ENCODE data around the gene ALK. TPM values are rescaled to one million over a fixed set of nuclear protein-coding genes. Genes with fewer than 3 reads are reported as not detected.

Gene ALK
- total RNA-seq, 2 experiments from 2014 or later: not detected

GRCh38 chr2:29599946-29600345 lies 321.4 kb downstream of the ALK start:
- no peak overlapping the region for H3K4me3 Mint-ChIP-seq
- no peaks in the 10 kb centered on the region for H3K36me3 Mint-ChIP-seq
- ATAC-seq (ENCODE audit: low read depth): no peak
- no peaks in the 10 kb centered on the region for H3K9me3 Mint-ChIP-seq
- POLR2A ChIA-PET: no interaction called here
- H3K27ac Mint-ChIP-seq: no peak overlapping the region
- DNase-seq: no peak
- no peaks in the 10 kb centered on the region for H3K27me3 Mint-ChIP-seq
- no peaks in the 10 kb centered on the region for H3K4me1 Mint-ChIP-seq

GRCh38 chr2:29598978-29599377 lies 322.4 kb downstream of the ALK start:
- H3K27ac Mint-ChIP-seq: no peak overlapping the region
- ATAC-seq (ENCODE audit: low read depth) (no peak), DNase-seq (no peak)
- H3K9me3 Mint-ChIP-seq: no peaks in the 10 kb centered on the region
- H3K4me1 Mint-ChIP-seq: no peaks in the 10 kb centered on the region
- H3K4me3 Mint-ChIP-seq: no peak overlapping the region
- POLR2A ChIA-PET: no interaction called here
- no peaks in the 10 kb centered on the region for H3K27me3 Mint-ChIP-seq
- H3K36me3 Mint-ChIP-seq: no peaks in the 10 kb centered on the region

DNA sequence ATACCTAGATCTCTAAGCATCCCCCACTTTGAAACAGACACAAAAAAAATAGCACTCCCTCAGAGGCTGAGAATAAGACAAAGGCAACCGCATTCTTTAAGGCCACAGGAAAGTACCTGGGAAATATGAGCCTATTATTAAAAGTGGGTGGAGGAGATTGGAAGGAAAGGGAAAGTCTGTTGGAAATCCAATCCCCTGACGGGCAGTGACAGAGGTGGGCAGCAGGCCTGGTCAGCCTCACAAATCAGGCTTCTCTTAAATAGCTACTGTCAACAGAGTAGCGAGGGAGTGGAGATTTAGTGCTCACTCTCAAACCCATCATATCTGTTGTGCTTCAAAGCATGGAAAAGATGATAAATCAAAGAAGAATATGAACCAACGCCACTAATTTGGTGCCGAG lies 324.4 kb downstream of the ALK start:
- POLR2A ChIA-PET: no interaction called here
- no peaks in the 10 kb centered on the region for H3K27me3 Mint-ChIP-seq
- H3K36me3 Mint-ChIP-seq: no peaks in the 10 kb centered on the region
- no peaks in the 10 kb centered on the region for H3K9me3 Mint-ChIP-seq
- ATAC-seq (ENCODE audit: low read depth) (no peak), DNase-seq (no peak)
- no peaks in the 10 kb centered on the region for H3K4me1 Mint-ChIP-seq
- no peak overlapping the region for H3K4me3 Mint-ChIP-seq
- no peak overlapping the region for H3K27ac Mint-ChIP-seq

DNA sequence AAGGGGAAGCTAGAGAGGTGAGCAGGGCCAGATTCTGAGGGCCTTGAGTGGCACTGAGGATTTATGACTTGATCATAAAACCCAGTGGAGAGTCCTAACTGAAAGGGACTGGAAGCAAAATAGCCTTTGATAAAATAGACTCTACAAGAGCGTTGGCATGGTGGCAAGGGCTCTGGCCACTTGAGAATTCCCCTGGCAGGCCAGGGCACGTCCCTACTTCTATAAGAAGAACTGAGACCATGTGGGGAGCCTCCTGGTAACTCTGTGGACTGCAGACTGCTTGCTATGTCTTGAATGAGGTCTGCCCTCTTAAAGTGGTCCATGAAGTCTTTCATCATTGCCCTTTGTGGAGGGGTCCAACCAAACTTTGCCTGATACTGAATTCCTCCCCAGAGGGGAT lies 324.8 kb downstream of the ALK start:
- POLR2A ChIA-PET: no interaction called here
- DNase-seq: no peak
- Mint-ChIP-seq H3K4me1 (no peaks in the 10 kb centered on the region), H3K9me3 (no peaks in the 10 kb centered on the region), H3K27me3 (no peaks in the 10 kb centered on the region), H3K36me3 (no peaks in the 10 kb centered on the region), H3K4me3 (no peak overlapping the region), H3K27ac (no peak overlapping the region)
- no peak for ATAC-seq (ENCODE audit: low read depth)

GRCh38 chr2:29591600-29591999 lies 329.8 kb downstream of the ALK start:
- ATAC-seq (ENCODE audit: low read depth): no peak
- Mint-ChIP-seq H3K4me3 (no peak overlapping the region), H3K36me3 (no peaks in the 10 kb centered on the region)

DNA sequence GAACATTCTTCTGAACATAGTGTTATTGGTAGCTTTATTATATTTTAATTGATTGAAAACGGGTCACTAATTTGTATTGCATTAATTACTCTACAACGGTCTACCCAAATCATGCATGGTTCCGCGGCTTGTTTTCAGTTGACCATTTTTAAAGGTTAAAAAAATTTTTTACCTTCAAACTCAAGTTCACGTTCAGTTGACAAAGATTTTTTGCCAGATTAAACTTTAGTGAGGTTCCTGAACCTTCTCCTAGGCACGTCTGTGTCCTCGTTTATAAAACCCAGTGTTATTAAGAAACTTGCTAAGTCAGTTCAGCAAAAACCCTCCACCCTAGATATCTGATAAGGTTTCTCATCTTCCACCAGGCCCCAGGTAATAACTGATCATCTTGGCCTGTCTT lies 331.2 kb downstream of the ALK start:
- Mint-ChIP-seq H3K36me3 (no peaks in the 10 kb centered on the region), H3K27me3 (no peaks in the 10 kb centered on the region), H3K4me1 (no peaks in the 10 kb centered on the region), H3K27ac (no peak overlapping the region), H3K9me3 (no peaks in the 10 kb centered on the region), H3K4me3 (no peak overlapping the region)
- POLR2A ChIA-PET: no interaction called here
- ATAC-seq (ENCODE audit: low read depth): no peak
- DNase-seq: no peak

More at GRCh38 chr2:29591600-29591999, 329.8 kb downstream of the ALK start:
- POLR2A ChIA-PET: no interaction called here
- Mint-ChIP-seq H3K4me1 (no peaks in the 10 kb centered on the region), H3K27me3 (no peaks in the 10 kb centered on the region), H3K9me3 (no peaks in the 10 kb centered on the region), H3K27ac (no peak overlapping the region)
- no peak for DNase-seq

GRCh38 chr2:29589440-29590103 lies 331.8 kb downstream of the ALK start:
- Mint-ChIP-seq H3K4me1 (no peaks in the 10 kb centered on the region), H3K4me3 (no peak overlapping the region), H3K9me3 (no peaks in the 10 kb centered on the region), H3K27ac (no peak overlapping the region), H3K36me3 (no peaks in the 10 kb centered on the region), H3K27me3 (peaks cover under 1% of the 10 kb centered on the region)
- POLR2A ChIA-PET: no interaction called here
- ATAC-seq (ENCODE audit: low read depth) (no peak), DNase-seq (no peak)

DNA sequence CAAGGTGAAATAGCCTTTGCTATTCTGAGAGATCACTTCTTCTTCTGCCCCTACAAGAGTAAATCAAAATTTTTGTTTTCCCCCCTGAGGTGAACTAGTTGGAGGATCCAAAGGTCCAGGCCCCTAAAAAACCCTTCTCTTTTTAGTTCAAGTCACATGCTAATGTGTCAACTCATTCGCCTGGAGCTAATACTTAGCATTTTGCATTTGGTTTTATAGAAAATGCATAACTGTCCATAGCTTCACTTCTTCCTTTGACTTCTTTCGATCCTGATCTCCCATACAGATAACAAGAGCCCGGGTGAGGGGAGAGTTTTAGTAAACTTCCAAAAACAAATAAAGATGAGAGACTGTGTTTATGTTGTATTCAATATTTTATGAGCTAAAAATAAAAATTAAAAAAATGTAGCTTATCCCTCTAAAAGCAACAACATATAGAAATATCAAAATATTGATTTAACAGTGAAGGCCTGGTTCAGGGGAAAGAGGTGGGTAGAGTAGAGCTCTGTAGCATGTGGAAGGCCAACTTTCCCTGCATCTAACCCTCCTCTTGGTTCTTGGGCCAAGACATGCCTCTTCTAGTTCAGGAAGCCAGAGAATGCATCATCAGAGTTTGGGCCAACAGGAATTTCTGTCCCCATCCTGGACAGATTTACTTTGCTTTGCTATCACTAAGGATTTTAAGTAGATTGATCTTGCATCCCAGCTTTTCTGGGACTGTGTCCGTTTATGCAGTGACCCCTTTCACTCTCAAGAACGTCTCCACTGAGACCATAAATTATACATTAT lies 333.8 kb downstream of the ALK start:
- Mint-ChIP-seq H3K27me3 (peaks cover 4% of the 10 kb centered on the region), H3K27ac (no peak overlapping the region)
- POLR2A ChIA-PET: no interaction called here

GRCh38 chr2:29586919-29587318 lies 334.5 kb downstream of the ALK start:
- no peaks in the 10 kb centered on the region for H3K36me3 Mint-ChIP-seq
- no peak for ATAC-seq (ENCODE audit: low read depth)
- H3K27ac Mint-ChIP-seq: no peak overlapping the region
- no peak for DNase-seq
- no peak overlapping the region for H3K4me3 Mint-ChIP-seq
- H3K9me3 Mint-ChIP-seq: no peaks in the 10 kb centered on the region
- no peaks in the 10 kb centered on the region for H3K4me1 Mint-ChIP-seq
- peaks cover 4% of the 10 kb centered on the region for H3K27me3 Mint-ChIP-seq
- POLR2A ChIA-PET: no interaction called here

More for the DNA sequence above, 333.8 kb downstream of the ALK start:
- Mint-ChIP-seq H3K9me3 (no peaks in the 10 kb centered on the region), H3K4me1 (no peaks in the 10 kb centered on the region), H3K4me3 (no peak overlapping the region), H3K36me3 (no peaks in the 10 kb centered on the region)
- ATAC-seq (ENCODE audit: low read depth) (no peak), DNase-seq (no peak)

GRCh38 chr2:29583548-29584156 lies 337.7 kb downstream of the ALK start:
- Mint-ChIP-seq H3K4me3 (no peak overlapping the region), H3K27ac (no peak overlapping the region), H3K9me3 (no peaks in the 10 kb centered on the region), H3K36me3 (no peaks in the 10 kb centered on the region), H3K4me1 (no peaks in the 10 kb centered on the region), H3K27me3 (peaks cover 4% of the 10 kb centered on the region)
- POLR2A ChIA-PET: no interaction called here
- DNase-seq (no peak), ATAC-seq (ENCODE audit: low read depth) (no peak)

- POLR2A ChIA-PET: no interaction called here
- H3K9me3 Mint-ChIP-seq: no peaks in the 10 kb centered on the region
- peaks cover 4% of the 10 kb centered on the region for H3K27me3 Mint-ChIP-seq
- ATAC-seq (ENCODE audit: low read depth) (no peak), DNase-seq (no peak)
- H3K36me3 Mint-ChIP-seq: no peaks in the 10 kb centered on the region
- no peaks in the 10 kb centered on the region for H3K4me1 Mint-ChIP-seq
- H3K27ac Mint-ChIP-seq: no peak overlapping the region
- no peak overlapping the region for H3K4me3 Mint-ChIP-seq
Observed at GRCh38 chr2:29583104-29583503, 338.3 kb downstream of the ALK start.

DNA sequence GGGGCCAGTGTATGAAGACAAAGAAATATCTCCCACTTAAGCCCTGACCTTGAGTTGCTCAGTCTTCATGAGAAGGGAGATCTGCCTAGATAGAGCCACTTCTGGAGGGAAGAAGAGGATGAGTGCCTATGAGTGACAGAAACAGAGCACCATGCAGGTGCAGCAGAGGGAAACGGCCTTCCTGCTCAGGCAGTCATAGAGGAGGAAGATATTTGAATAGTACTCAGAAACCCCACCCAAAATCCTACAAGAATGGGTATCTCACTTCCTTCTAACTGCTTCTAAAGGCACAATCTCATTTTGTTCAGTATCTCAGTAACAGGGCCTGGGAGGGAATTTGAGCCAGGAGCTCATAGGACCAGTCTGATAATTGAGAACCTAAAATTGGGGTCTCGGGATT lies 339.3 kb downstream of the ALK start:
- no peak overlapping the region for H3K4me3 Mint-ChIP-seq
- H3K36me3 Mint-ChIP-seq: no peaks in the 10 kb centered on the region
- no peak for ATAC-seq (ENCODE audit: low read depth)
- peaks cover 4% of the 10 kb centered on the region for H3K27me3 Mint-ChIP-seq
- H3K9me3 Mint-ChIP-seq: no peaks in the 10 kb centered on the region
- H3K27ac Mint-ChIP-seq: no peak overlapping the region
- POLR2A ChIA-PET: no interaction called here
- no peaks in the 10 kb centered on the region for H3K4me1 Mint-ChIP-seq
- no peak for DNase-seq

- no peak overlapping the region for H3K4me3 Mint-ChIP-seq
- H3K27me3 Mint-ChIP-seq: peaks cover 4% of the 10 kb centered on the region
- no peaks in the 10 kb centered on the region for H3K36me3 Mint-ChIP-seq
- no peaks in the 10 kb centered on the region for H3K4me1 Mint-ChIP-seq
- DNase-seq: no peak
- H3K9me3 Mint-ChIP-seq: no peaks in the 10 kb centered on the region
- H3K27ac Mint-ChIP-seq: no peak overlapping the region
- POLR2A ChIA-PET: no interaction called here
- ATAC-seq (ENCODE audit: low read depth): no peak
Observed at GRCh38 chr2:29580223-29580622, 341.2 kb downstream of the ALK start.

GRCh38 chr2:29579495-29580169 lies 341.8 kb downstream of the ALK start:
- no peaks in the 10 kb centered on the region for H3K9me3 Mint-ChIP-seq
- ATAC-seq (ENCODE audit: low read depth) (no peak), DNase-seq (no peak)
- H3K27me3 Mint-ChIP-seq: peaks cover 4% of the 10 kb centered on the region
- POLR2A ChIA-PET: no interaction called here
- H3K4me1 Mint-ChIP-seq: no peaks in the 10 kb centered on the region
- H3K27ac Mint-ChIP-seq: no peak overlapping the region
- no peak overlapping the region for H3K4me3 Mint-ChIP-seq
- no peaks in the 10 kb centered on the region for H3K36me3 Mint-ChIP-seq
